Umbilical cord (tissue), 2 donors: Measurements from ENCODE around the gene ALLC. TPM values are rescaled to one million over a fixed set of nuclear protein-coding genes. Genes with fewer than 3 reads are reported as not detected.
A peak's percentile ranks its signal among the peaks of the same experiment; 100 is the strongest.

Source experiments
- DNase-seq: peaks from one replicate; pipeline ENCODE4 v3.0.0-alpha.2; 2015; ENCODE audit warnings: low spot score
- total RNA-seq: library from RNA; depleted of rRNA; stranded (reverse); fragments of >200 nt; gene quantifications from one replicate; pipeline ENCODE4 v1.2.3, GENCODE V29; 2014; ENCODE audit warnings: low replicate concordance; ENCODE audit not compliant: insufficient read depth

The ALLC gene
- total RNA-seq, 1 donor from 2014 or later, result 0.48 TPM

DNA sequence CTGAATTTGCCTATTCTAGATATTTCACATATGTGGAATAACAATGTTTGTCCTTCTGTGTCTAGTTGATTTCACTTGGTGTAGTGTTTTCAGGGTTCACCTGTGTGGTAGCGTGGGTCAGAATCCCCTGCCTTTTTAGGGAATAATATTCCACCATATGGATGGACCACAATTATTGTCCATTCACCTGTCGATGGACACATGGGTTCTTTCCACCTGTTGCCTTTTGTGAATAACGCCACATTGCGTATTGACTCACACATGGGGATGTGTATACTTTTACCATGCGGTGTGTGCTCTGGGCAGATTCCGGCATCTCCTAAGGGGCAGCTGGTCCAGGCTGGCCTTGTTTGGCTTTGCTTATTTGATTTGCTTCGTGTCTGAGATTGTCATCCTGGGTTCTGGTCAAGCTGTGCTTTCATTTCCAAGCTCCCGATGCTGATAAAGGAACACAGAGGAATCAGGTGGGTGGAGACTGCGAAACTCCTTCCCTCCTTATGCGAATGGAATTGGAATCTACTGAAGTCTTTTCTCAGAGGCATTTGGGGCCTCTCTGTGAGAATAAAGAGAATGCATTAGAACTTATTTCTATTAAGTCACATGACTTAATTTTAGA is 18.9 kb upstream of the ALLC start:
- no peak for DNase-seq

GRCh38 chr2:3639653-3640052 is 18.3 kb upstream of the ALLC start:
- no peak for DNase-seq

GRCh38 chr2:3641181-3641580 is 16.8 kb upstream of the ALLC start:
- no peak for DNase-seq

DNA sequence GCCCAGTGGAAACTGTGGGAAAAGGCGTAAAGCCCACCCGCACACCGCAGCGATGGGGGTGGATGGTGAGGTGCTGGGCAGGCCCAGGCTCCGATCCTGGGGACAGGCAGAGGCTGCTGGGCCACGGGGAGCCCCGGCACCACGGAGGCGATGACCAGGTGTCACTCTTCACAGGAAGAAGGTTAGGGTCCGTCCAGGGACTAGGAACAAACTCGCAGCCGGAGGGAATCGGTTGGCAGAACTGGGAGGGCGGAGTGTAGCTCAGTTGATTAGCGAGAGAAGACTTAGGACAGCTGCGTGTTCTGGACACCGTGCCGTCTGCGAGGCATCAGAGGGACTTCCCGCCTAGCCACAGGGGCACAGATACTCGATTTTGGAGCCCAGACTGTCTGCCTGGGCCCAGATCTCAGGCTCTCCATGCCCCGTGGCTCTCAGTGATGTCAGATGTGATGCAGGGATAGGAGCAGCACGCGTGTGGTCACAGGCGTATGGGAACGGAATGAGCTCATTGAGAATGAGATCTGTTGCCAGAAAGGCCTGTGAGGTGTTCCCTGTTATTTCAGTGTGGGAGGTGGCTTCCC is 16.1 kb upstream of the ALLC start:
- no peak for DNase-seq

DNA sequence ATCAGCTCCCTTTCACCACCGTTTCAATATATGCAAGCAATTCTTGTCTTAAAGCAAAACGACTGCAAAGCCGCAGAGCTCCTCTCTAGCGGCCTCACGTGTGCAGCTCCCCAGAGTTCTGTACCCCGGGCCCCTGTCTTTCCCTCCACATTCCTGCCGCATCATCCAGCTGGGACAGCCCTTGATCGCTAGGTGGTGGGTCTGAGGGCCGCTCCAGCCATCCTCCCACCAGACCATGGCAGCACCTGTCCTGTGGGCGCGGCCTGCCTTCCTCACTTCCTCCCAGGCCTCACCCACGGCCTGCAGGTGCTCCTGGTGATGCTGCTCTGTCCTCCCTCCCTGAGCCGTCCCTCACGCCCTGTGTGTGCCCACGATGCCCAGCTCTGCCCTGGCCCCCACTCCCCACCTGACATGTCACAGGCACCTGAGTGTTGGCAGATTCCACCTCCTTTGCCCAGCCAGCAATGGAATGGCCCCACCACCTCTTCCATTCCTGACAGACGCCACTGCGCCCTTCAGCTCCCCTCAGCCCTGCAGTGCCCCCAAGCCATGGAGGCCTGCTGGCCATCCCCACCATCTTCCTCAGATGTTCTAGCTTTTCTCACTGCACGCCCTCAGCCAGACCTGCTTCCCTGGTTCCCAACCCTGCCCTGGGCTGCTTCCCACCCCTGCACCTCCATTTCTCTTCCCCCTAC is 15.3 kb upstream of the ALLC start:
- DNase-seq, result no peak

DNA sequence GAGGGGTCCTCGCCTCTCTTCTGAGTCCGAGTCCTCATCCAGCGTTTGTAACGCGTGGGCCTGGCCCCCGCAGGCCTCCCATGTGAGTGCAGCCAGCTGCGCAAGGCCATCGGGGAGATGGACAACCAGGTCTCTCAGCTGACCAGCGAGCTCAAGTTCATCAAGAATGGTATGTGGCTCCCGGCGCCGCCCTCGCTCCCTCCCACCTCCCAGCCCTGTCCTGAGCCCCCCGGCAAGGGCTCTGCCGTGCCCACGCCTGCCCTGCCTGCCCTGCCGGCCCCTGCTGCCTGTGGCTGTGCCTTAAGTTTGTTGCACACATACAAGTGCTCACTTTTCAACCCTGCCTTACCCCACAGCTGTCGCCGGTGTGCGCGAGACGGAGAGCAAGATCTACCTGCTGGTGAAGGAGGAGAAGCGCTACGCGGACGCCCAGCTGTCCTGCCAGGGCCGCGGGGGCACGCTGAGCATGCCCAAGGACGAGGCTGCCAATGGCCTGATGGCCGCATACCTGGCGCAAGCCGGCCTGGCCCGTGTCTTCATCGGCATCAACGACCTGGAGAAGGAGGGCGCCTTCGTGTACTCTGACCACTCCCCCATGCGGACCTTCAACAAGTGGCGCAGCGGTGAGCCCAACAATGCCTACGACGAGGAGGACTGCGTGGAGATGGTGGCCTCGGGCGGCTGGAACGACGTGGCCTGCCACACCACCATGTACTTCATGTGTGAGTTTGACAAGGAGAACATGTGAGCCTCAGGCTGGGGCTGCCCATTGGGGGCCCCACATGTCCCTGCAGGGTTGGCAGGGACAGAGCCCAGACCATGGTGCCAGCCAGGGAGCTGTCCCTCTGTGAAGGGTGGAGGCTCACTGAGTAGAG is 14.4 kb upstream of the ALLC start:
- DNase-seq, result no peak

DNA sequence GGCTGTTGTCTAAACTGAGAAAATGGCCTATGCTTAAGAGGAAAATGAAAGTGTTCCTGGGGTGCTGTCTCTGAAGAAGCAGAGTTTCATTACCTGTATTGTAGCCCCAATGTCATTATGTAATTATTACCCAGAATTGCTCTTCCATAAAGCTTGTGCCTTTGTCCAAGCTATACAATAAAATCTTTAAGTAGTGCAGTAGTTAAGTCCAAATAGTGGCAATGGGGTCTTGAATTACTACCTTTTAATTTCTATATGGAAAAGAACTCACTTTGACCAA is 13.8 kb upstream of the ALLC start:
- DNase-seq, result no peak

GRCh38 chr2:3644891-3645605 is 13.0 kb upstream of the ALLC start:
- DNase-seq, result no peak

DNA sequence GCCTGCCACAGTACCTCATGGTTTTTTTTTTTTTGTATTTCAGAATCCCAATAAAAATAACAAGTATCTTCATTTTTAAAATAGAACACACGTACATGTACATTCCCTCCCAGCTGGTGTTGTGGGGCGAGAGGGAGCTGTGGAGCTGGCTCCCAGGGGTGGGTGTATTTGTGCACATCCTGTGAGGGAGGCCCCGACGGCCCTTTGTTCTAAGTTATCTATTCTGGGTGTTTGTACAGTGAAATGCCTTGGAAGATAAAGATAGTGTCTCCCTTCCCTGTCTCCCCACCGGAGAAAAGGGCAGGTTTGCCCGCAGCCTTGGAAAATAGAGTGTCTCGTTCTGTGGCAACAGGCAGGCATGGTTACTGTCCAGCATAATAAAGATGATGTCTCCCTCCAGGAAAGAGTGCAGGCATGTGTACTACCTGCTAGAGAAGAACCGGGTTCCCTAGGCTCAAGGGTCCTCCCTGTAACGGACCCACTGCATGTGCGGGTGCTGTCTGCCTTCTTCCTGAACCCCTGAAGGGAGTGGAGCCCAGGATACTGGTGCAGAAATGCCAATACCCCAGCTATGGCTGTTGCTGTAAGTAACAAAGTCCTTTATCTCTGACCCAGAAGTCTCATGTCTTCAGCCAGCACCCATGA is 12.1 kb upstream of the ALLC start:
- no peak for DNase-seq

- DNase-seq, result no peak
These were observed 11.6 kb upstream of the ALLC start for GRCh38 chr2:3646446-3646845.

DNA sequence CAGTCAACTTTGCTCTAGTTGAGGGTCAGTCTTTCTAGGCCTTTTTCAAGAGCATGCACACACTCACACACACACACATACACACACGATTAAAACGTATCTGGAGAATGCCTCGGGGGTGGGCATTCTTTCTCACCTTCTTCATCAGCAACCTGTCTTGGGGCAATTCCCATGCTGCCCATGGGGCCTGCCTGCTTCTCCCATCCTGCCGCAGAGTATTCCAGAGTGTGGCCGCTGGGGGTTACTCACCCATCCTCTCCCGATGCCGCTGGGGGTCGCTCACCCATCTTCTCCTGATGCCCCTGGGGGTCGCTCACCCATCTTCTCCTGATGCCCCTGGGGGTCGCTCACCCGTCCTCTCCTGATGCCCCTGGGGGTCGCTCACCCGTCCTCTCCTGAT is 10.8 kb upstream of the ALLC start:
- no peak for DNase-seq

GRCh38 chr2:3647831-3648651 is 10.0 kb upstream of the ALLC start:
- no peak for DNase-seq

- DNase-seq, result no peak
These were observed 9.3 kb upstream of the ALLC start for GRCh38 chr2:3648652-3649177.

GRCh38 chr2:3649581-3649980 is 8.4 kb upstream of the ALLC start:
- no peak for DNase-seq

- DNase-seq, result no peak
These were observed 7.7 kb upstream of the ALLC start for GRCh38 chr2:3650140-3650920.

DNA sequence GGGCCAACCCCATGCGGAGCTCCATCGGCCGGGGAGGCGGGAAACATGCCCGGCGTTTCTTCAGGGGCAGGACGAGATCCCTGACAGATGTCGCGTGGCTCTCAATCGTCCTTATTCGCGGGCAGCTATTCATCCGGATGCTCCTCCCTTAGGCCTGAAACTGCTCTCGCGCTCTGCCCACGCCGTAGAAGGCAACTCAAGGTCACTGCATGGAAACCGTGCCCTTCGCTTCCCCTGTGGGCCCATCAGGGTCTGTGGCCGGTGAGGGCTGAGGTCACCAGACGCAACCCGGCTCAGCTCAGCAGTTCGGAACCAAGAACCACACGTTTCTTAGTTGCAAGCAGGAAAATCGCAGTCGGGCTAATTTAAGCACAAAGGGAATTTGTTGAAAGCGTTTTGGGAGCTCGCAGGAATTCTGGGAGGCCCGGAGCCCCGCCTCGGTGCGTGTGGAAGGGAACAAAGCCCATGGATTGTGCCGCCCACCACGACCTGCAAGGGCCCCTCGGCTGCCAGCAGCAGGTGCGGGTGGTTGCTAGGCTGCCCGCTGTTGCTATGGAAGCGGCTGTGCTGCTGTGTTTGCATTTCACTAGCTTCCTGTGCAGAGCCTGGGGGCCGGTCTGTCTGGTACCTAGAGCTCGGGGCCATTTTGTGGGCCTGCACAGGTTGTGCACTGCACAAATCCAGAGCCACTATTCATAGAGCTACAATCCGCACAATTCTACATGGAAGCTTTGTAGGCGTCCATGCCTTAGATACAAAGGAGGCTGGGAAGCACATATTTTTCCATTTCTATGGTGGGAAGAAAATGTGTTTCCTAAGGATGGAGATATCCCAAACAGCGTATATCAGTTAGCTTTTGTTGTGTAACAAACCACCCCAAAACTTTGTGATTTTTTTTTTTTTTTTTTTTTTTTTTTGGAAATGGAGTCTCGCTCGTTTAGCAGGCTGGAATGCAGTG is 6.0 kb upstream of the ALLC start:
- peak; percentile 54 for DNase-seq

GRCh38 chr2:3652896-3653625 is 4.9 kb upstream of the ALLC start:
- DNase-seq, result no peak

- DNase-seq, result no peak
These were observed 4.0 kb upstream of the ALLC start for GRCh38 chr2:3654011-3654410.
